Measurements from ENCODE around the gene COL4A4.

GRCh38 chr2:227148106-227148505 lies 15.9 kb downstream of the COL4A4 start:
- TF ChIP-seq CTCF (conservative IDR thresholded peaks at IDR 0.05 in 1 of 2, IDR thresholded peaks at IDR 0.05 in 1 of 2; ENCODE audit: low read depth in 1 of 2, low read length in 2 of 2) (no peak), EZH2 (IDR thresholded peaks at IDR 0.05; ENCODE audit: low read length, missing control alignments) (no peak)
